Measurements from ENCODE around the gene CETP. TPM values are rescaled to one million over a fixed set of nuclear protein-coding genes. Genes with fewer than 3 reads are reported as not detected.

Gene CETP
- total RNA-seq, 4 donors from 2014 or later, result 0.72 to 1.7 TPM; not detected in 2

DNA sequence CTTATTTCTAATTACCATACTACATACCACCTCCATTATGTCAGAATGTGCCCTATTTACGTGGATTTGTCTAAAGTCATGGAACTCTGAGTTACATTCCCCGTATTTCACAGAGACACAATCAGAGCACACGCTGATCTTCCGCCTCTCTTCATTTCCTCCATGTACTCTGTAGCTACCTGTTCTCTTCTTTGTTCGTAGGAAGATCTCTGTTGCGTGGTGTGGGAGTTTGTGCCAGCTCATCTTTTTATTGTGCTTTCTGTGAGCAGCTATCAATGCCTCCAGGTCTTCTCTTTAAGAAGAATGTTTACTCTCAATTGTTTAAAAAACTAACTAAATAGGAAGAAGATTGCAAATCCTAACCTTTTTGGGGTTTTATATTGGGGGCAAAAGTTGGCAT lies 54.6 kb downstream of the CETP start:
- no peak overlapping the region for H3K27ac ChIP-seq
- WGBS, result 93% methylated on average over 6 of the region's 6 CpGs
- TF ChIP-seq, protein P1, sequence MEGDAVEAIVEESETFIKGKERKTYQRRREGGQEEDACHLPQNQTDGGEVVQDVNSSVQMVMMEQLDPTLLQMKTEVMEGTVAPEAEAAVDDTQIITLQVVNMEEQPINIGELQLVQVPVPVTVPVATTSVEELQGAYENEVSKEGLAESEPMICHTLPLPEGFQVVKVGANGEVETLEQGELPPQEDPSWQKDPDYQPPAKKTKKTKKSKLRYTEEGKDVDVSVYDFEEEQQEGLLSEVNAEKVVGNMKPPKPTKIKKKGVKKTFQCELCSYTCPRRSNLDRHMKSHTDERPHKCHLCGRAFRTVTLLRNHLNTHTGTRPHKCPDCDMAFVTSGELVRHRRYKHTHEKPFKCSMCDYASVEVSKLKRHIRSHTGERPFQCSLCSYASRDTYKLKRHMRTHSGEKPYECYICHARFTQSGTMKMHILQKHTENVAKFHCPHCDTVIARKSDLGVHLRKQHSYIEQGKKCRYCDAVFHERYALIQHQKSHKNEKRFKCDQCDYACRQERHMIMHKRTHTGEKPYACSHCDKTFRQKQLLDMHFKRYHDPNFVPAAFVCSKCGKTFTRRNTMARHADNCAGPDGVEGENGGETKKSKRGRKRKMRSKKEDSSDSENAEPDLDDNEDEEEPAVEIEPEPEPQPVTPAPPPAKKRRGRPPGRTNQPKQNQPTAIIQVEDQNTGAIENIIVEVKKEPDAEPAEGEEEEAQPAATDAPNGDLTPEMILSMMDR (IDR thresholded peaks at IDR 0.05), result no peak
- TF ChIP-seq POLR2A (IDR thresholded peaks at IDR 0.05) (no peak), POLR2AphosphoS5 (IDR thresholded peaks at IDR 0.05) (no peak), EP300 (IDR thresholded peaks at IDR 0.05) (no peak)
- no peak for DNase-seq (ENCODE audit: low spot score in 2 of 2)
- no peaks in the 10 kb centered on the region for H3K4me1 ChIP-seq
- H3K9me3 ChIP-seq, result no peaks in the 10 kb centered on the region
- peaks cover 34% of the 10 kb centered on the region for H3K36me3 ChIP-seq
- no peak overlapping the region for H3K4me3 ChIP-seq
- no peaks in the 10 kb centered on the region for H3K27me3 ChIP-seq

DNA sequence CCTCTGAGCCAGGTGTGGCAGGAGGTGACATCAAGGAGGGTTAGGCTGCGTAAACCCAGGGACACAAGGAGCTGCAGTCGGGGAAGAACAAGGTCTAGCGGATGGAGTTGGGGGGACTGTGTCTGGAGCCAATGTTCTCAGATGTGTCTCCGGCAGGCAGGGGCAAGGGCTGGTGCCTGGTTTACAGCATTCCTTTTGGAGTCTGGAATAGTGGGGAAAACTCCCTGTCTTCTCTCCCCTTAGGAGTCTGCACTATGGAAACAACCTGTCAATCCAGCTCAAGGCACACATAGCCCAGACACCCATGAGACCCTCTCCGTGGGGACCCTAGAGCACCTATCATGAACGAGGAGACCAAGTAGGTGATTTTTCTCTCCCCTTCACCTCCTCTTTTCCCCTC lies 55.1 kb downstream of the CETP start:
- Histone ChIP-seq H3K9me3 (no peaks in the 10 kb centered on the region), H3K4me3 (no peak overlapping the region), H3K36me3 (peaks cover 39% of the 10 kb centered on the region), H3K27ac (no peak overlapping the region), H3K4me1 (no peaks in the 10 kb centered on the region), H3K27me3 (no peaks in the 10 kb centered on the region)
- WGBS, result 89% methylated on average over 6 of the region's 6 CpGs
- DNase-seq (ENCODE audit: low spot score in 2 of 2), result peak; percentile 29 to 34
- no peak for TF ChIP-seq POLR2A (IDR thresholded peaks at IDR 0.05)
- no peak for TF ChIP-seq POLR2AphosphoS5 (IDR thresholded peaks at IDR 0.05)
- no peak for TF ChIP-seq EP300 (IDR thresholded peaks at IDR 0.05)
- TF ChIP-seq, protein P1 (IDR thresholded peaks at IDR 0.05), result no peak

DNA sequence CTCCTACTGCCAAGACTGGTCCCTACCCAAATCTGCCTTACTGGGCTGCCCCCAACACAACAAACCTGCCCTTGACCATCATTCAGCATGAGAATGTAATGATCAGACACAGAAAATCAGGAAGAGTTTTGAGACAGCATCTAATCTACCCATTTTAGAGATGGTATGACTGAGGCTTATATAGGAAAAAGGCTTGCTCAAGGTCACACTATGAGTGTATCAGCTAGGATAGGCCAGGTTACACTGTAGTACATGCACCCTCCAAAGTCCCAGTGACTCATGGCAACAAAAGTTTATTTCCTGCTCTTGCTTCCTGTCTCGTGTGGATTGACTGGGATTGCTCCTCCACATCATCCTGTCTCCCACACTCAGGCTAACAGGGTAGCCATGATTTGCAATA lies 55.5 kb downstream of the CETP start:
- H3K4me3 ChIP-seq, result no peak overlapping the region
- TF ChIP-seq POLR2AphosphoS5 (IDR thresholded peaks at IDR 0.05), result no peak
- no peak for TF ChIP-seq EP300 (IDR thresholded peaks at IDR 0.05)
- 47% methylated on average over 1 of the region's 1 CpG for WGBS
- no peaks in the 10 kb centered on the region for H3K4me1 ChIP-seq
- no peaks in the 10 kb centered on the region for H3K9me3 ChIP-seq
- H3K27me3 ChIP-seq, result no peaks in the 10 kb centered on the region
- peak in 1 of 2 donors; percentile 14 for DNase-seq (ENCODE audit: low spot score in 2 of 2)
- no peak overlapping the region for H3K27ac ChIP-seq
- H3K36me3 ChIP-seq, result peaks cover 43% of the 10 kb centered on the region

DNA sequence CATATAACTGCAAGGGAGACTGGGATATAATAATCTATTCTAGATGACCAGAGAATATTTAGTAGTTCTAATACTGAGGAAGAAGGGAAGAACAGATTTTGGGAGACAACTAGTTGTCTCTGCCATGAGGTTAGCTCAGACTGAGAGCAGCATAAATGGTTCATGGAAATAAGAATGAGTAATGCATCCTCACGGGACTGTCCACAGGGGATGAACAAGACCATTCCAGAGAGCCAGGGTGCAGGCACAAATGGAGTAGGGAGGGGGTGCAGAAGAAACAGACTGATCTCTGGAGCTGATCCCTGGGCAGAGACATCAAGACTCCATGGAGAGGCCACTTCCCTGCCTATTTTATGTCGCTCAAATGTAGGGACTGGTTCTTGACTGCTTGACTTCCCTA lies 58.0 kb downstream of the CETP start:
- Histone ChIP-seq H3K4me3 (no peak overlapping the region), H3K27ac (no peak overlapping the region), H3K4me1 (no peaks in the 10 kb centered on the region), H3K36me3 (peaks cover 60% of the 10 kb centered on the region), H3K27me3 (no peaks in the 10 kb centered on the region), H3K9me3 (no peaks in the 10 kb centered on the region)
- no peak for TF ChIP-seq POLR2AphosphoS5 (IDR thresholded peaks at IDR 0.05)
- TF ChIP-seq POLR2A (IDR thresholded peaks at IDR 0.05), result no peak
- no peak for TF ChIP-seq EP300 (IDR thresholded peaks at IDR 0.05)
- TF ChIP-seq, protein P1 (IDR thresholded peaks at IDR 0.05), result no peak
- 67% methylated on average over 2 of the region's 2 CpGs for WGBS
- DNase-seq (ENCODE audit: low spot score in 2 of 2), result no peak

DNA sequence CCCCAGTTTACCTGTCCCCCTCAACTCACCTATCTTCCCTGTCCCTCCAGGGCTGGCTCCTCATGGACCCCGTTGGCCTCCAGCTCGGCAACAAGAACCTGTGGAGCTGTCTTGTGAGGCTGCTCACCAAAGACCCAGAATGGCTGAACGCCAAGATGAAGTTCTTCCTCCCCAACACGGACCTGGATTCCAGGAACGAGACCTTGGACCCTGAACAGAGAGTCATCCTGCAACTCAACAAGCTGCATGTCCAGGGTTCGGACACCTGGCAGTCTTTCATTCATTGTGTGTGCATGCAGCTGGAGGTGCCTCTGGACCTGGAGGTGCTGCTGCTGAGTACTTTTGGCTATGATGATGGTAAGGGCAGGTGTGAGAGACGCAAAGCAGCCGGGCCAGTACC lies 58.9 kb downstream of the CETP start:
- Histone ChIP-seq H3K27ac (no peak overlapping the region), H3K36me3 (peaks cover 69% of the 10 kb centered on the region), H3K4me1 (no peaks in the 10 kb centered on the region), H3K27me3 (no peaks in the 10 kb centered on the region), H3K4me3 (no peak overlapping the region), H3K9me3 (no peaks in the 10 kb centered on the region)
- no peak for TF ChIP-seq POLR2AphosphoS5 (IDR thresholded peaks at IDR 0.05)
- TF ChIP-seq POLR2A (IDR thresholded peaks at IDR 0.05), result no peak
- TF ChIP-seq EP300 (IDR thresholded peaks at IDR 0.05), result no peak
- TF ChIP-seq, protein P1 (IDR thresholded peaks at IDR 0.05), result no peak
- peak in 1 of 2 donors; percentile 35 for DNase-seq (ENCODE audit: low spot score in 2 of 2)
- WGBS, result 93% methylated on average over 8 of the region's 8 CpGs

DNA sequence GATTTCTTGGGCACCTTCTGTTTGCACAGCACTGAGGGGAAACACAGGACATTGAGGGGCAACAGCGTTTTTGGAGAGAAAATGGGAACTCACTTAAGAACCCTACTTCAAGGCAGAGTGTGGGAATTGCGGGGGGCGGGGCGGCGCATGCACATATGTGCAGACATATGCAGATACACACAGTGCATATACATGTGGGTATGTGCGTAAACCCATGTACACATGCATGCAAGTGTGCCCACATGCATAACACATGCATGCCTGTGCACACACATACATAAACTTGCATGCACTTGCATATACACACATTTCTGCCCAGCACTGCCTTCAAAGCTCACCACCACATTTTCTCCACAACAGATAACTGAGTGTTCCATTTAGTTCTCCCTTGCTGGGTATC lies 60.0 kb downstream of the CETP start:
- TF ChIP-seq, protein P1 (IDR thresholded peaks at IDR 0.05), result no peak
- no peak for TF ChIP-seq POLR2AphosphoS5 (IDR thresholded peaks at IDR 0.05)
- TF ChIP-seq EP300 (IDR thresholded peaks at IDR 0.05), result no peak
- no peak for TF ChIP-seq POLR2A (IDR thresholded peaks at IDR 0.05)
- no peaks in the 10 kb centered on the region for H3K9me3 ChIP-seq
- DNase-seq (ENCODE audit: low spot score in 2 of 2), result peak in 1 of 2 donors; percentile 35
- 89% methylated on average over 6 of the region's 6 CpGs for WGBS
- peaks cover 79% of the 10 kb centered on the region for H3K36me3 ChIP-seq
- H3K27me3 ChIP-seq, result no peaks in the 10 kb centered on the region
- no peaks in the 10 kb centered on the region for H3K4me1 ChIP-seq
- H3K27ac ChIP-seq, result no peak overlapping the region
- no peak overlapping the region for H3K4me3 ChIP-seq

Measured in suprapubic skin (tissue), 4 donors.